HUES48 (cell line): ENCODE measurements around the gene SLC38A8.

Experiments
- H3K27ac ChIP-seq: one replicate; pipeline ENCODE4 v1.7.0; 2013; ENCODE audit warnings: low read depth, low read length, inconsistent platforms
- H3K27me3 ChIP-seq: 2 replicates; pipeline ENCODE4 v1.6.1; 2013; ENCODE audit warnings: mild to moderate bottlenecking, low read length; ENCODE audit not compliant: control insufficient read depth, insufficient read depth
- H3K36me3 ChIP-seq: 2 replicates; pipeline ENCODE4 v1.6.1; 2013; ENCODE audit warnings: low read length; ENCODE audit not compliant: control insufficient read depth, insufficient read depth
- H3K4me1 ChIP-seq: 2 replicates; pipeline ENCODE4 v1.6.1; 2013; ENCODE audit warnings: mild to moderate bottlenecking, low read length; ENCODE audit not compliant: control insufficient read depth, insufficient read depth
- H3K4me3 ChIP-seq: 2 replicates; pipeline ENCODE4 v1.5.1; 2013; ENCODE audit warnings: mild to moderate bottlenecking, low read depth, low read length
- H3K9ac ChIP-seq: 2 replicates; pipeline ENCODE4 v1.6.1; 2013; ENCODE audit warnings: mild to moderate bottlenecking, low read depth, low read length, moderate library complexity
- H3K9me3 ChIP-seq: 2 replicates; pipeline ENCODE4 v1.6.1; 2013; ENCODE audit warnings: low read length; ENCODE audit not compliant: control insufficient read depth, insufficient read depth

Gene SLC38A8

DNA sequence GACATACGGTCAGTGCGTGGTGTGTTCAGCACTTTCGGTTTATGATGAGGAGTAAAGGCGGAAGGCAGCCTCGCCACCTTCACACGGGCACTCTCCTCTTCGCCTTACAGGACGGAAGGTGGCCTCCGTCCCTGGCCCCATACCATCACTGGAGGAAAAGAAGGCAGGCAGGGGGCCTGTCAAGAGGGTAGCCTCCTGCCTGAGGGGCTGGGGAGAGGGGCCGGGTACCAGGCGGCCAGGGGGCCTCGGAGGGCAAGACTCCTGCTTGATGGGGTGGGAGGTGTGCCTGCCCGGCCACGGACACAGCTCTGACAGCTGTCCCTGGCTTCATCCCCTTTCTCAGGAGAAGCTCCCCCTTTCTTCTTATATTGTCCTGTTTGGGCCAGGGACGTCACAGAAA, 15.6 kb upstream of the SLC38A8 start:
- Histone ChIP-seq H3K9ac (no peak overlapping the region), H3K36me3 (peaks cover 85% of the 10 kb centered on the region), H3K27me3 (no peaks in the 10 kb centered on the region), H3K9me3 (no peaks in the 10 kb centered on the region), H3K4me3 (no peak overlapping the region), H3K27ac (no peak overlapping the region), H3K4me1 (0 out of 2 replicates have a peak, but pooled peaks cover 3% of the 10 kb centered on the region)

DNA sequence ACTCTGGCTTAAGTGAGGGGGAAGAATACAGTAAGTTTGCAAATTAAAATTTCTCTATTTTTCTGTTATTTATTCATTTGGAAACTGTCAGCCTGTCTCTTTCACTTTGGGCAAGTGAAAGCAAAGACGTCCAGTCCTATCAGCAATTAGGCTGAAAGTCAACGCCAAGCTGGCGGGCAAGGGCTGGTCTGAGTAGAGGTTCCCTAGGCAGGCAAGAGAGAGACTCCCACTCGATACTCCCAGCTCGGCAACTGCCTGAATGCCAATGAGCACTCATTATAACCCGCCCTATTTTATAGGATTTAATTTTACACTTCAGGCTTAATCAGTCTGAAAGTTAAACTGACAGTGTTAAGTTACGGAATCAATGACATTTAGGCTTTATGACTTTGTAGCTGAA, 14.3 kb upstream of the SLC38A8 start:
- Histone ChIP-seq H3K4me3 (no peak overlapping the region), H3K36me3 (peaks cover 83% of the 10 kb centered on the region), H3K4me1 (no peaks in the 10 kb centered on the region), H3K27me3 (no peaks in the 10 kb centered on the region), H3K9me3 (no peaks in the 10 kb centered on the region), H3K9ac (no peak overlapping the region), H3K27ac (no peak overlapping the region)

DNA sequence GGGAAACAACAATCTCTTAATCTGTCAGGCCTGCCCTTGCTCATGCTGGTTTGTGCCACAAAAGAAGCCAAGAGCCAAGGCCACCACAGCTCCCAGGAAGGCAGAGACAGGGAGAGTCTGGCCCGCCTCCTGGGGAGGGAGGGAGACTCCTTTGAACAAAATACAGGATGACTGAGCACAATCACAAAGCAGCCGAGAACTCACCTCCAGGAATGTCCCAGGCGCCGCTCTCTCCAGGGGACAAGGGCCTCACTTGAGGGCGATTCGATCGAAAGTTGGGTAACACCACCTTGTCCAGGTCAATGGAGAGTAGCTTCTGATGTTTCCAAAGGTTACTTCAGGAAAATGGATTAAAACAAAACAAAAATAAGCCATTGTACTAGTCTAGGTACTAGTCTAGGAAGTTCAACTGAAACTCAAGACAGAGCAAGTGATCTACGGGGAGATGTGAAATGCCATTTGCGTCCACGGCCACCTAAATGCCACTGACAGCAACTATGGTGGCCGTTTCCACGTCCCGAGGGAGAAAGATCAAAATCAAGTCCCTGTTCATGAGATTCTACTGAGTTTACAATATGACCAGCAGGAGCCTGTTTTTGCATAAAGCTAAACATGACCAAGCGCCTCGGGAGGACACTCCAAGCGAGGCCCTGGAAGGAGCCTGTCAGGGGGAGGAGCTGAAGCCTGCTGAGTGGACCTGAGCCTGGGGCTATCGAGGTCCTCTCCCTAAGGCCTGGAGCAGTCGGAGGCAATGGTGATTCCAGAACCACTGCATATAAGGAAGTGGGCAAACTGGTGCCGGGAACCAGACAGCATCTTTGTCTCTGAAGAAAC, 13.4 kb upstream of the SLC38A8 start:
- H3K4me3 ChIP-seq, result no peak overlapping the region
- no peaks in the 10 kb centered on the region for H3K27me3 ChIP-seq
- no peaks in the 10 kb centered on the region for H3K4me1 ChIP-seq
- H3K27ac ChIP-seq, result no peak overlapping the region
- H3K9me3 ChIP-seq, result no peaks in the 10 kb centered on the region
- H3K9ac ChIP-seq, result no peak overlapping the region
- H3K36me3 ChIP-seq, result peaks cover 75% of the 10 kb centered on the region

DNA sequence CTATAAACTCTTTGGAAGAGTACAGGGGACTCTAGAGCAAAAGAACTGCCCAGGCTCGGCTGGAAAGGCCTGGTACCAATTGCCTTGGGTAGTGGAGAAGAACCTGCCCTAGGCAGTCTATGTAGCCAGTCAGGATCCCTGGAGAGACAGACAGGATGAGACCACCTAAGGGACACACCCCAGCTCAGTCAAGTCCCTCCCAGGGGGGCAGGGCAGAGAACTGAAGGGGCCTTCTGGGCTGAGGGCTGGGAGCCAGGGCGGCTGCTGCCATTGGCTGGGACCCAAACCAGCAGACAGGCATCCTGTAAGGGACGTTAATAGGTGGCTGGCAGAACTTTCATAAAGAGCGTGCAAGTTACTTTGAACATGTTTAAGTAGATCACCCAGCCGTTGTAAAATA, 12.8 kb upstream of the SLC38A8 start:
- Histone ChIP-seq H3K27me3 (no peaks in the 10 kb centered on the region), H3K4me1 (no peaks in the 10 kb centered on the region), H3K36me3 (peaks cover 68% of the 10 kb centered on the region), H3K9ac (no peak overlapping the region), H3K27ac (no peak overlapping the region), H3K4me3 (no peak overlapping the region), H3K9me3 (no peaks in the 10 kb centered on the region)

DNA sequence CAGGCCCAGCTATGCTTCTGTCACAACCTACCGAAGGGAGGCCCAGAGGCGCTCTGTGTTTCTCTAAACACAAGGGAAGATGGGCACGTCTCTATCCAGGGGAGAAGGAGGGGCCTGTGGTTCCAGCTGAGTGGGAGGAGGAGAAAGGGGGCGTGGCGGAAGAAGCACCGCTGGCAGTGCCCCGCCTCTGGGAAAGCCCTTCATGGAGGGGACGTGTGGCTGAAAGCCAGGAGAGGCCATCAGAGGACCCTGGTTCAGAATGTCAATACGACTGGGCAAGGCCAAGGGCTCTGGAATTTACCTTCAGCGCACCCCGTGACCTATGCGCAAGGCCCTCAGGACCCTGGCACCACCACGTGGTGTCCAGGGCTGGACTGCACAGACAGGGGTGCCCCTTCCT, 12.3 kb upstream of the SLC38A8 start:
- Histone ChIP-seq H3K9ac (no peak overlapping the region), H3K27ac (no peak overlapping the region), H3K36me3 (peaks cover 64% of the 10 kb centered on the region)

DNA sequence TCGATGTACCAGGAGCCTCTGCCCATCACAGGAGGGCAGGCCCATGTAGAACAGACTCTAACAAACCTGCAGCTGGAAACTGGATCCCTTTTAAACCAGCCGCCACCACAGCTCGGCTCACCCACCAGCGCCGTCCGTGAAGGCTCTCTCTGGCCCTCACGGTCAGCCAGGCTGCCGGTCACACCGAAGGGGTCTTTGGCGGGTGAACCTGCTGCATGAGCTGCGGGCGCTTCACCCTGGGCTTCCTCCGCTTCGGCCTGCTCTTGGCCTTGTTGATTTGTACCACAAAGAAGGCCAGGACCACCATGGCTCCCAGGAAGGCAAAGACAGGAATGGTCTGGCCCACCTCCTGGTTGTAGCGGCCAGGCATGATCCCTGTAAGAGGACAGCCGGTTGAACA, 11.7 kb upstream of the SLC38A8 start:
- Histone ChIP-seq H3K4me3 (no peak overlapping the region), H3K27ac (no peak overlapping the region), H3K4me1 (no peaks in the 10 kb centered on the region), H3K9me3 (no peaks in the 10 kb centered on the region), H3K9ac (no peak overlapping the region), H3K27me3 (no peaks in the 10 kb centered on the region), H3K36me3 (peaks cover 58% of the 10 kb centered on the region)

More for the DNA sequence above, 12.3 kb upstream of the SLC38A8 start:
- Histone ChIP-seq H3K4me1 (no peaks in the 10 kb centered on the region), H3K27me3 (no peaks in the 10 kb centered on the region), H3K9me3 (no peaks in the 10 kb centered on the region), H3K4me3 (no peak overlapping the region)

DNA sequence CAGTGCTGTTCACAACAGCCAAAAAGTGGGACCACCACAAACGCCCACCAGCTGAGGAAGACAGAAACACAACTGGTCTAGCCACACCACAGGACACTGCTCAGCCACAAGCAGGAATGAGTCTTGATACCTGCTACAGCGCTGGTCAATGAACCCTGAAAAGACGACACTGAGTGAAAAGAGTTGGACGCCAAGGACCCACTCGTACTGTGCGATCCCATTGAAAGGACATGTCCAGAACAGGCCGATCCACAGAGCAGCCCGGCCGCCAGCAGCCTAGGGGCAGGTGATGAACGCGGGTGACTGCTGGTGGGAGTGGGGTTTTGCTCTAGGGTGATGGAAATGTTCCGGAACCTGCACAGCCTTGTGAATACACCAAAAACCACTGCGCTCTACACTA, 10.6 kb upstream of the SLC38A8 start:
- Histone ChIP-seq H3K4me1 (no peaks in the 10 kb centered on the region), H3K27me3 (no peaks in the 10 kb centered on the region), H3K27ac (no peak overlapping the region), H3K9ac (no peak overlapping the region), H3K4me3 (no peak overlapping the region), H3K9me3 (no peaks in the 10 kb centered on the region), H3K36me3 (peaks cover 48% of the 10 kb centered on the region)

DNA sequence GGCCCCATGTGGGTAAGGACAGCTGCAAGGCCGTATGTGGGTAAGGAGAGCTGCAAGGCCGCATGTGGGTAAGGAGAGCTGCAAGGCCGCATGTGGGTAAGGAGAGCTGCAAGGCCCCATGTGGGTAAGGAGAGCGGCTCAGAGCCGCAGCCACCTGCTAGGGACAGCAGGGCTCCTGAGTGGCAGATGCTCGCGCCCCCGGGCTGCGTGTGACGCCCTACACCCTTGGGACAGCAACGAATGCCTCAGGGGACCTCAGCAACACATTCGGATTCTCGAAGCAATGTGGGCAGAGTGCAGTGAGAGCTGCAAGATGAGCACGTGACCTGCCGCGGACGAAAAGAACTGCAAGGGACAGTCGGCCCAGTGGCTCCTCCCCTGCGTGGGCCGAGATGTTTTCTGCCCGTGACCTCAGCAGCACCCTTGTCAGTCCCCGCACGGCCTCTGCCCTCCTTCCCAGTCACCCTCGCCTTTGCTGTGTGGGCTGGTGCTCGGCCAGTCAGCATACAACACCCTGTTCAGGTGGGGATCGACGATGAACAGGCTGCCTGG, 9.6 kb upstream of the SLC38A8 start:
- no peak overlapping the region for H3K9ac ChIP-seq
- H3K4me1 ChIP-seq, result no peaks in the 10 kb centered on the region
- H3K9me3 ChIP-seq, result no peaks in the 10 kb centered on the region
- no peak overlapping the region for H3K4me3 ChIP-seq
- no peak overlapping the region for H3K27ac ChIP-seq
- no peaks in the 10 kb centered on the region for H3K27me3 ChIP-seq
- peaks cover 37% of the 10 kb centered on the region for H3K36me3 ChIP-seq

DNA sequence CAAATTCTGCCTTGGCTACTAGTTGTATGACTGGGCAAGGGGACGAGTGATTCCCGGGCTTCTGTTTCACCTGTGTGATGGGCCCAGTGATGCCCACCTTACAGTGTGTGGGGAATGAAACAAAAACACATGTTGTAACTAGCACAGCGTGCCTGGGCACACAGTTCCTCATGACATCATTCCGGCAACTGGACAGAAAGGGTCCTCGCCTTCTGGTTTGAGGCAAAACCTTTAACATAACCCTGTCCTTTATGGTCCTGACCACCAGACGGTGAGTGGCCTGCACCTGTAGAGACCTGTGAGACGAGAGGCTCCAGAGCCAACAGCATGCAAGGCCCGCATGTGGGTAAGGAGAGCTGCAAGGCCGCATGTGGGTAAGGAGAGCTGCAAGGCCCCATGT, 7.7 kb upstream of the SLC38A8 start:
- H3K9me3 ChIP-seq, result no peaks in the 10 kb centered on the region

DNA sequence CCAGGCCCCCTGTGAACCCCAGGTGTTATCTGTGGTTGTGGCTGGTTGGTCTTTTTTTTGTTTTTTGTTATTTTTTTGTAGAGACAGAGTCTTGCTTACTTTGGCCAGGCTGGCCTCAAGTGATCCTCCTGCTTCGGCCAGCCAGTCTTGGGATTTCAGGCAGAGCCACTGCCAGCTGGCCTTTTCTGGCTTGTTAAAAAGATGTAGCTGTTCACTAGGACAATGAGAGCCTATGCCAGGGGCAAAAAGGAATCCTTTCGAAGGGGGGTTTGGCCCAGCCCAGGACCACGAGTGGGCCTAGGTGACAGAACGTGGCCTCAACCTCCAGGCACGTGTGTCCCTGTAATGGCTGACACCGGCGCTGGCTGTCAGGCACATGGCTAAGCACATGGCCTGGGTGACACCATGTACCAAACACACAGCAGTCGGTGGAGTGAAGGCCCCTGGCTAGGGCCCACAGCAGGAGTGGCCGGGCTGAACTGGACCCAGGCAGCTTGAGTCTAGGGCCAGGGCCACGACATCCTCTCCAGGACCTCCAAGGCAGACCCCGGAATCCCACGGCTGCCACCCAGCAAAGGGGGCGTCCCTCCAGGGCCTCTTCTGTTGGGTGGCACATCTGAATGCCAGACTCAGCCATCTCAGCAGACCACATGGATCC, 6.9 kb upstream of the SLC38A8 start:
- no peak overlapping the region for H3K9ac ChIP-seq
- no peaks in the 10 kb centered on the region for H3K9me3 ChIP-seq
- no peak overlapping the region for H3K4me3 ChIP-seq
- H3K27me3 ChIP-seq, result no peaks in the 10 kb centered on the region
- no peaks in the 10 kb centered on the region for H3K4me1 ChIP-seq
- H3K27ac ChIP-seq, result no peak overlapping the region
- peaks cover 14% of the 10 kb centered on the region for H3K36me3 ChIP-seq

More for the DNA sequence above, 7.7 kb upstream of the SLC38A8 start:
- Histone ChIP-seq H3K4me3 (no peak overlapping the region), H3K27ac (no peak overlapping the region), H3K4me1 (no peaks in the 10 kb centered on the region), H3K27me3 (no peaks in the 10 kb centered on the region), H3K36me3 (peaks cover 20% of the 10 kb centered on the region), H3K9ac (no peak overlapping the region)

DNA sequence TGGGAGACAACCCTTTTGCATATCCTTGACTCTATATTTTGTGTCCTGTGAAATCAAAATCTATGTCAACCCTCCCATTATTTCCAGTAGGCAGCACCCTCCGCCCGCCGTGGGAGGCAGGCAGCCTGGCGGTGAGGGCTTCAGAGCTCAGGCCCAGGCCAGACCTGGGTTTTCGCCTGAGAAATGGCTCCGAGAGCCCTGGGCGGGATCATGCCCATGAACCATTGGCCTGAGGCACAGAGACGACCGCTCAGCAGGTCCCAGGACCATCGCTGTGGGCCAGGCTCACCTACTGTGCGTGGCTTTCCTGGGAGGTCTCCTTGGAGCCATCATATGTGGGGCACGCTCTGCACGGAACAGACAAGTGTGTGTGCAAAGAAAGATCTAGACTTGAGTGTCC, 6.3 kb upstream of the SLC38A8 start:
- Histone ChIP-seq H3K9ac (no peak overlapping the region), H3K36me3 (peaks cover 8% of the 10 kb centered on the region), H3K9me3 (no peaks in the 10 kb centered on the region), H3K4me1 (peaks cover 2% of the 10 kb centered on the region; the same call in 1 of the 2 replicates), H3K27ac (no peak overlapping the region), H3K4me3 (no peak overlapping the region), H3K27me3 (no peaks in the 10 kb centered on the region)
